ENCODE data around the gene MAP2K6. TPM values are rescaled to one million over a fixed set of nuclear protein-coding genes. Genes with fewer than 3 reads are reported as not detected.
A peak's percentile ranks its signal among the peaks of the same experiment; 100 is the strongest.

The MAP2K6 gene
- polyA plus RNA-seq (0.12 to 0.39 TPM (median 0.35 TPM) in 3 replicates), polyA minus RNA-seq (0.51 to 1.3 TPM in 2 of 3 replicates, not detected in the other)
- polyA plus RNA-seq (2011; ENCODE audit: low read depth) = 0.02 TPM
- polyA plus RNA-seq (2011; cell fraction: cytosol; rRNA removed) = 0.07 and 0.08 TPM in 2 replicates
- 0.08 TPM in 1 of 2 replicates, not detected in the other for polyA plus RNA-seq (2011; cell fraction: nucleus; rRNA removed)
- 0.16 TPM in 1 of 2 replicates, not detected in the other for polyA plus RNA-seq (2012; ENCODE audit: low replicate concordance)
- not detected for polyA minus RNA-seq (2011; cell fraction: cytosol; rRNA and poly(A)+ RNA removed)
- 0.21 and 0.23 TPM in 2 replicates for polyA minus RNA-seq (2011; cell fraction: nucleus; rRNA and poly(A)+ RNA removed)

- Histone ChIP-seq H3K27me3 (ENCODE audit: control insufficient read depth, extremely low read depth, insufficient read depth, low read length) (no peaks in the 10 kb centered on the region), H3K4me1 (ENCODE audit: control insufficient read depth, extremely low read depth, insufficient read depth, low read length) (peaks cover 7% of the 10 kb centered on the region), H3K9me1 (ENCODE audit: control insufficient read depth, extremely low read depth, insufficient read depth, low read length) (no peaks in the 10 kb centered on the region), H3K27ac (ENCODE audit: control insufficient read depth, insufficient read depth, low read length) (no peak within 1 kb of the TSS), H3K79me2 (ENCODE audit: control insufficient read depth, insufficient read depth, low read length) (no peaks in the 10 kb centered on the region), H2AFZ (ENCODE audit: control insufficient read depth, low read length) (peak within 1 kb of the TSS; percentile 98), H3K36me3 (ENCODE audit: control insufficient read depth in 2 of 2, extremely low read depth in 1 of 2, insufficient read depth in 2 of 2, low read length in 2 of 2) (no peaks in the 10 kb centered on the region), H3K9ac (ENCODE audit: control insufficient read depth, extremely low read depth, insufficient read depth, low read length) (peak within 1 kb of the TSS; percentile 52), H4K20me1 (ENCODE audit: control insufficient read depth, extremely low read depth, insufficient read depth, low read length) (no peaks in the 10 kb centered on the region), H3K4me3 (ENCODE audit: control insufficient read depth in 2 of 3, extremely low read depth in 1 of 3, insufficient read depth in 2 of 3, low read depth in 1 of 3, low read length in 3 of 3) (peak within 1 kb of the TSS; percentile 29 to 68 (median 67)), H3K9me3 (ENCODE audit: control insufficient read depth, low read depth, low read length) (no peaks in the 10 kb centered on the region), H3K4me2 (ENCODE audit: control insufficient read depth, extremely low read depth, insufficient read depth, low read depth, low read length) (peak within 1 kb of the TSS; percentile 94)
- dilution Hi-C loops (cut with MboI; ENCODE audit: extremely low pct_ligation_motif_present, low sequenced_read_pairs) = no loop called here
- FAIRE-seq = peak; percentile 79
- TF ChIP-seq CTCF (optimal IDR thresholded peaks at IDR 0.05 in 1 of 3, IDR thresholded peaks at IDR 0.05 in 1 of 3, conservative IDR thresholded peaks at IDR 0.05 in 1 of 3; ENCODE audit: extremely low read depth in 1 of 3, insufficient read depth in 2 of 3, low read length in 3 of 3) (no peak), EZH2 (IDR thresholded peaks at IDR 0.05; ENCODE audit: low read length) (no peak)
- DNase-seq (ENCODE audit: low read depth, low spot score) = no peak
Observed at GRCh38 chr17:69414408-69415274, at the start of gene MAP2K6. Gene MAP2K6, plus strand, starts transcription at chr17:69414697. Its CDS starts 288 bp downstream, at chr17:69414985.

- Histone ChIP-seq H3K27me3 (ENCODE audit: control insufficient read depth, extremely low read depth, insufficient read depth, low read length) (no peaks in the 10 kb centered on the region), H3K9me3 (ENCODE audit: control insufficient read depth, low read depth, low read length) (no peaks in the 10 kb centered on the region), H3K27ac (ENCODE audit: control insufficient read depth, insufficient read depth, low read length) (no peak overlapping the region), H3K9ac (ENCODE audit: control insufficient read depth, extremely low read depth, insufficient read depth, low read length) (no peak overlapping the region), H4K20me1 (ENCODE audit: control insufficient read depth, extremely low read depth, insufficient read depth, low read length) (no peaks in the 10 kb centered on the region), H3K4me1 (ENCODE audit: control insufficient read depth, extremely low read depth, insufficient read depth, low read length) (no peaks in the 10 kb centered on the region), H2AFZ (ENCODE audit: control insufficient read depth, low read length) (no peak overlapping the region), H3K79me2 (ENCODE audit: control insufficient read depth, insufficient read depth, low read length) (no peaks in the 10 kb centered on the region), H3K9me1 (ENCODE audit: control insufficient read depth, extremely low read depth, insufficient read depth, low read length) (no peaks in the 10 kb centered on the region), H3K4me3 (ENCODE audit: control insufficient read depth in 2 of 3, extremely low read depth in 1 of 3, insufficient read depth in 2 of 3, low read depth in 1 of 3, low read length in 3 of 3) (no peak overlapping the region), H3K36me3 (ENCODE audit: control insufficient read depth in 2 of 2, extremely low read depth in 1 of 2, insufficient read depth in 2 of 2, low read length in 2 of 2) (no peaks in the 10 kb centered on the region), H3K4me2 (ENCODE audit: control insufficient read depth, extremely low read depth, insufficient read depth, low read depth, low read length) (no peak overlapping the region)
- DNase-seq (ENCODE audit: low read depth, low spot score) (no peak), FAIRE-seq (no peak)
- dilution Hi-C loops (cut with MboI; ENCODE audit: extremely low pct_ligation_motif_present, low sequenced_read_pairs) = no loop called here
- TF ChIP-seq CTCF (optimal IDR thresholded peaks at IDR 0.05 in 1 of 3, IDR thresholded peaks at IDR 0.05 in 1 of 3, conservative IDR thresholded peaks at IDR 0.05 in 1 of 3; ENCODE audit: extremely low read depth in 1 of 3, insufficient read depth in 2 of 3, low read length in 3 of 3) (no peak), EZH2 (IDR thresholded peaks at IDR 0.05; ENCODE audit: low read length) (no peak)
Observed at GRCh38 chr17:69367298-69367697, 47.2 kb upstream of the MAP2K6 start.

All from keratinocyte (primary cell).